ENCODE data around the gene FRMD4A. TPM values are rescaled to one million over a fixed set of nuclear protein-coding genes. Genes with fewer than 3 reads are reported as not detected.
A peak's percentile ranks its signal among the peaks of the same experiment; 100 is the strongest.

FRMD4A gene
- total RNA-seq, 2 donors from 2014 or later = 55.9 to 81.0 TPM

DNA sequence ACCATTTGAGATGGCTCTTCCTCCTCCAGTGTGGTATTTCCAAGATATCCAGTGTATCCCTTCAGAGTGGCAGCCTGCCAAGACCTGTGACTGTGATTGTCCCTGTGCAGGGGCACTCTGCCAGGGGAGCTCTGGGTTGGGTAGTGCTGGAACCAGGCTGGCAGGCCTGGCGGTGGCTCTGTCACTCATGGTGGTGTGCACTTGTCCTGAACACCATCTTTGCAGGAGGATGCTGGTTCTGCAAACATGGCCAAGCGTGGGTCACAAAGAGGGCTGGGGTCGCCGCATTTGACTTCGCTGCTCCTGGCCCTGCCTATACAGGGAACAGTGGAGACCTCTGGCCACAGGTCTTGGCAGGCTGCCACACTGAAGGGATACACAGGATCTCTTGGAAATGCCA lies 538.7 kb downstream of the FRMD4A start:
- DNase-seq (ENCODE audit: low spot score) (no peak), ATAC-seq (ENCODE audit: insufficient number of reproducible peaks, low FRiP score, low read depth) (no peak)
- Histone ChIP-seq H3K4me1 (ENCODE audit: control insufficient read depth in 1 of 2, low read depth in 2 of 2) (peaks cover 19 to 33% of the 10 kb centered on the region in 2 donors), H3K4me3 (no peak overlapping the region), H3K36me3 (peaks cover 6% of the 10 kb centered on the region), H3K27me3 (replicated peaks; ENCODE audit: insufficient read depth) (no peaks in the 10 kb centered on the region), H3K9me3 (no peaks in the 10 kb centered on the region), H3K27ac (no peak overlapping the region)
- TF ChIP-seq, protein P1, sequence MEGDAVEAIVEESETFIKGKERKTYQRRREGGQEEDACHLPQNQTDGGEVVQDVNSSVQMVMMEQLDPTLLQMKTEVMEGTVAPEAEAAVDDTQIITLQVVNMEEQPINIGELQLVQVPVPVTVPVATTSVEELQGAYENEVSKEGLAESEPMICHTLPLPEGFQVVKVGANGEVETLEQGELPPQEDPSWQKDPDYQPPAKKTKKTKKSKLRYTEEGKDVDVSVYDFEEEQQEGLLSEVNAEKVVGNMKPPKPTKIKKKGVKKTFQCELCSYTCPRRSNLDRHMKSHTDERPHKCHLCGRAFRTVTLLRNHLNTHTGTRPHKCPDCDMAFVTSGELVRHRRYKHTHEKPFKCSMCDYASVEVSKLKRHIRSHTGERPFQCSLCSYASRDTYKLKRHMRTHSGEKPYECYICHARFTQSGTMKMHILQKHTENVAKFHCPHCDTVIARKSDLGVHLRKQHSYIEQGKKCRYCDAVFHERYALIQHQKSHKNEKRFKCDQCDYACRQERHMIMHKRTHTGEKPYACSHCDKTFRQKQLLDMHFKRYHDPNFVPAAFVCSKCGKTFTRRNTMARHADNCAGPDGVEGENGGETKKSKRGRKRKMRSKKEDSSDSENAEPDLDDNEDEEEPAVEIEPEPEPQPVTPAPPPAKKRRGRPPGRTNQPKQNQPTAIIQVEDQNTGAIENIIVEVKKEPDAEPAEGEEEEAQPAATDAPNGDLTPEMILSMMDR (IDR thresholded peaks at IDR 0.05) = no peak

DNA sequence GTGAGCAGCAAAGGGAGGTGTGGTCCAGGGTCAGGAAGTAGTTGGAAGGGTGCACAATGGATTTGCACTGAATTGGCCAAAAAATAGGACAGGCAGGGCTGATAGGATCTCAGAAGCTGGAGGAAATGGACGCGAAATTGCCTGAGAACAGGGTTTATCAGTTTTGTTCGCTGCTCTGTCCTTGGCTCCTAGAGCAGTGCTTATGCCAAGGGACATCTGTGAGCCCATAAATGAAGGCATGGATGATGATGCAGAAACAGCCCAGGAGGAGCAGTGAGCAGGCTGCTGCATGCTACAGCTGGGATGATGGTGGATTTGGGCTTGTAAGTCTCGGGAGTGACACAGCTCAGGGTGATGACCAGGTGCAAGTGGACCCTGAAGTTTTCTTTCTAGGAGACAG lies 539.2 kb downstream of the FRMD4A start:
- H3K27ac ChIP-seq = no peak overlapping the region
- ATAC-seq (ENCODE audit: insufficient number of reproducible peaks, low FRiP score, low read depth) = no peak
- H3K4me1 ChIP-seq (ENCODE audit: control insufficient read depth in 1 of 2, low read depth in 2 of 2) = peaks cover 19 to 34% of the 10 kb centered on the region in 2 donors
- H3K36me3 ChIP-seq = peaks cover 6% of the 10 kb centered on the region
- TF ChIP-seq, protein P1 (IDR thresholded peaks at IDR 0.05) = no peak
- H3K9me3 ChIP-seq = no peaks in the 10 kb centered on the region
- no peak overlapping the region for H3K4me3 ChIP-seq
- DNase-seq (ENCODE audit: low spot score) = no peak
- no peaks in the 10 kb centered on the region for H3K27me3 ChIP-seq (replicated peaks; ENCODE audit: insufficient read depth)

DNA sequence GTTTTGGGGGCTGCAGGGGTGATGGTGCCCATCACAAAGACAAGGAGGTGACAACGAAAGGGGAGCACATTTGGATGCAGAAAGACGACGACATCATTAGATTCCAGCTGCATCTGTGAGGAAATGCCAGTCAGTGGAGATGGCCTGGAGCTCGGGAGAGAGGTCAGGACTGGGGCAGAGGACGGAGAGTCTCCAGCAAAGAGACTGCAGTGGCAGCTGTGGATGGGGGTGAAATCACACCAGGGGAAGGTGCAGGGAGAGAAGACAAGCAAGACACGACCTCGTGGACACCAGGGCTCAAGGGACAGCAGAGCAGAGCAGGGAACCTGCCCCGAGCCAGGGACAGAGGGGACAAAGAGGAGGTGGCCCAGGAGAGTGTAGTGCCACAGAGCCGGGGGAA lies 540.5 kb downstream of the FRMD4A start:
- no peak for DNase-seq (ENCODE audit: low spot score)
- H3K27me3 ChIP-seq (replicated peaks; ENCODE audit: insufficient read depth) = no peaks in the 10 kb centered on the region
- no peak for ATAC-seq (ENCODE audit: insufficient number of reproducible peaks, low FRiP score, low read depth)
- peaks cover 19 to 34% of the 10 kb centered on the region in 2 donors for H3K4me1 ChIP-seq (ENCODE audit: control insufficient read depth in 1 of 2, low read depth in 2 of 2)
- peaks cover 6% of the 10 kb centered on the region for H3K36me3 ChIP-seq
- TF ChIP-seq, protein P1 (IDR thresholded peaks at IDR 0.05) = no peak
- H3K9me3 ChIP-seq = no peaks in the 10 kb centered on the region
- H3K4me3 ChIP-seq = no peak overlapping the region
- H3K27ac ChIP-seq = no peak overlapping the region

DNA sequence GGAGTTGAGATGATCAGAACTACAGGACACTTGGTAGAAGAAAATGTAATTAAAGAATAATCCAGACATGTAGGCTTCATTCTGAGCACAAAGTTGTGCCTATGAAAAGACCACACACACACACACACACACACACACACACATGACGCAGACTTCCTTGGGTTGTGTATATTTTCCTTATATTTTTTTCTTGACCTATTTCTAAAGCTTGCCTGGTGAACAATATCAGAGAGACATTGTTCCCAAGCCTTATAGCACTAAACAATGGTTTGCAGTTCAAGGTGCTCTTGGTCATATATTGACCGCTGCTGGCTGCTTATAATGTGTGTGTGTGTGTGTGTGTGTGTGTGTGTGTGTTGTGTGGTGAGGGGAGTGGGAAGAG lies 541.3 kb downstream of the FRMD4A start:
- H3K9me3 ChIP-seq = no peaks in the 10 kb centered on the region
- H3K27me3 ChIP-seq (replicated peaks; ENCODE audit: insufficient read depth) = no peaks in the 10 kb centered on the region
- ATAC-seq (ENCODE audit: insufficient number of reproducible peaks, low FRiP score, low read depth) (no peak), DNase-seq (ENCODE audit: low spot score) (no peak)
- peaks cover 2% of the 10 kb centered on the region for H3K36me3 ChIP-seq
- TF ChIP-seq, protein P1 (IDR thresholded peaks at IDR 0.05) = no peak
- H3K4me3 ChIP-seq = no peak overlapping the region
- H3K4me1 ChIP-seq (ENCODE audit: control insufficient read depth in 1 of 2, low read depth in 2 of 2) = peaks cover 19 to 34% of the 10 kb centered on the region in 2 donors
- peak overlapping the region; percentile 69 to 80 for H3K27ac ChIP-seq

DNA sequence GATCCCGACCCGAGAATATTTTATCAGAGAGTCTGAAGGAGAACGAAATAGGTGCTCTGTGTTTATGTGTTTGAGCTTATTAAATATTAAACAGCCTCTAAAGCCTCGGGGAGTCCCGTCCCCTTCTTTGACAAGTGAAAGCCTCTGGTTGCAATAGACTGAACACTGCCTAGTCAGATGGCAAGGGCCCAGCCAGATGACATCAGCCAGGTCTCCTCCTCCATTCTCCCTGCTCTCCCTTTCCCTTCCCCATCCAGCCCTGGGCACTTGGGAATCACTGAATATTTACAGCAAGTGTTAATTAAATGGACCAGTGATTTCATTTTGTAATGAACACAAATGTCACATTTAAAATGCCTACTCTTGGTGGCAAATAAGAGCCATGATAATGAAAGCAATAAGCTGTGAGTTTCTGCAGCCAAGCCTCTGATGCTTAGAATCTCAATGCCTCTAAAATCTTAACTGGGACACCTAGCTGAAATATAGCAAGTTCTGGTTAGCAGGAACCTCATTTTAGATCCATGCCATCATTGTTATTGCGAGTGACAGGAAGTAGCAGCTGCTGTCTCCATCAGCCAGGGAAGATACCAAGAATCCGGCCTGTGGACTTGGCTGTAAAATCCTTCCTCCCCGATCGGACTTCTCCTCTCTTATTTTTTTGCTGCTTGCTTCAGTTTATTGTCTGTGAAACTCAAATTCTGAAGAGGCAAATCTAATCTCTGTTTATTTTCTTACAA lies 541.8 kb downstream of the FRMD4A start:
- H3K4me1 ChIP-seq (ENCODE audit: control insufficient read depth in 1 of 2, low read depth in 2 of 2) = peaks cover 19 to 34% of the 10 kb centered on the region in 2 donors
- no peaks in the 10 kb centered on the region for H3K9me3 ChIP-seq
- H3K27me3 ChIP-seq (replicated peaks; ENCODE audit: insufficient read depth) = no peaks in the 10 kb centered on the region
- peak overlapping the region; percentile 28 for H3K4me3 ChIP-seq
- no peaks in the 10 kb centered on the region for H3K36me3 ChIP-seq
- DNase-seq (ENCODE audit: low spot score) = no peak
- TF ChIP-seq, protein P1 (IDR thresholded peaks at IDR 0.05) = no peak
- ATAC-seq (ENCODE audit: insufficient number of reproducible peaks, low FRiP score, low read depth) = peak; percentile 54
- H3K27ac ChIP-seq = peak overlapping the region; percentile 69 to 80
